ENCODE measurements around the gene INSYN1. TPM values are rescaled to one million over a fixed set of nuclear protein-coding genes. Genes with fewer than 3 reads are reported as not detected.
"Not testable (repeated sequence)": the region's sequence is repeated elsewhere in the genome, so short reads cannot be mapped to it uniquely, and the experiment has no call there.

The INSYN1 gene
- 0.44 and 0.51 TPM in 2 replicates for total RNA-seq (2012; rRNA removed)

DNA sequence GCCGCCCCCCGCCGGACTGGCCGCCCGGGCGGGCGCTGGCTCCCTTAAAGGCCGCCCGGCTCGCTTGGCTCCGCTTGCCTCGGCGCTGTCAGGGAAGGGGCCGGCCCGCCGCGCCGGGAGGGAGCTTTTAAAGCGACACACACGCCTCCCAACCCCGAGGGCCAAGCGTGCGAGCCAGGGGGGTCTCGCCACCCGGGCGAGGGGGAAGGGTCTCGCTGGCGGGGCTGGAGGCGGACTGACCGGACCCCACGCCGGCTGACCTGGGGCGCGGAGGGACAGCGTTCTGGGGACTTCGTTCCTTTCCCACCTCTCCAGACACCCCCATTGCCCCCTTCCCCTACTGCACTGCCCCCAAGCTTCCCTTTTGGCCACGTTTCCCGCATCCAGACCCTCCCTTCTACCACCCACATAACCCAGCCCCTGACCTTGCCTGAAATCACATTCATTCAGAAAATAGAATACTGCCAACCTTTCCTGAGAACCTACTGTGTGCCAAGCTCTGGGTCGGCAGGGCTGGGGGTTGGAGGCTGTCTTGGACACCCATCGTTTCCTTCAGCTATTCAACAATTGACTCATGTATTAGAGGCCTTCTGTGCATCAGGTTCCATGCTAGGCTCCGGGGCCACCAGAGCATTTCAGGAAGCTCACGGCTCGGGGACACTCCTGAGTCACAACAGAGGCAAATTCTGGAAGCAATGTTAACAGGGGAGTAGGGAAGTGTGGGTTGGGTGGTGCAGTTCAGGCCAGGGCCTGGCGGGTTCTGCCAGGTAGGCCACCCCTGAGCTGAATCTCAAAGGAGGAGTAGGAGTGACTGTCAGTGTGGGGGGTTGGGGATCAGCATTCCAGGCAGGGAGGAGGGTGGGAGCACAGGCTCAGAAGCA lies at the start of gene INSYN1:
INSYN1 (minus strand) TSS at position 102 of the 881 bp plus-strand sequence. CDS start 2,221 bp downstream, outside the sequence.
- peaks cover 69% of the 10 kb centered on the region for H3K27me3 ChIP-seq (ENCODE audit: control insufficient read depth, insufficient read depth, low read length)
- H3K9me3 ChIP-seq (replicated peaks; ENCODE audit: low read length), result no peaks in the 10 kb centered on the region
- peak within 1 kb of the TSS; percentile 41 for H3K9ac ChIP-seq (ENCODE audit: low read depth, low read length)
- peak within 1 kb of the TSS; percentile 70 for H3K4me3 ChIP-seq (ENCODE audit: low read length)
- H3K4me1 ChIP-seq (ENCODE audit: control insufficient read depth, insufficient read depth, low read length), result no peaks in the 10 kb centered on the region
- H3K36me3 ChIP-seq (ENCODE audit: insufficient read depth, low read length), result no peaks in the 10 kb centered on the region
- H3K4me2 ChIP-seq (ENCODE audit: low read length), result peak within 1 kb of the TSS; percentile 90

DNA sequence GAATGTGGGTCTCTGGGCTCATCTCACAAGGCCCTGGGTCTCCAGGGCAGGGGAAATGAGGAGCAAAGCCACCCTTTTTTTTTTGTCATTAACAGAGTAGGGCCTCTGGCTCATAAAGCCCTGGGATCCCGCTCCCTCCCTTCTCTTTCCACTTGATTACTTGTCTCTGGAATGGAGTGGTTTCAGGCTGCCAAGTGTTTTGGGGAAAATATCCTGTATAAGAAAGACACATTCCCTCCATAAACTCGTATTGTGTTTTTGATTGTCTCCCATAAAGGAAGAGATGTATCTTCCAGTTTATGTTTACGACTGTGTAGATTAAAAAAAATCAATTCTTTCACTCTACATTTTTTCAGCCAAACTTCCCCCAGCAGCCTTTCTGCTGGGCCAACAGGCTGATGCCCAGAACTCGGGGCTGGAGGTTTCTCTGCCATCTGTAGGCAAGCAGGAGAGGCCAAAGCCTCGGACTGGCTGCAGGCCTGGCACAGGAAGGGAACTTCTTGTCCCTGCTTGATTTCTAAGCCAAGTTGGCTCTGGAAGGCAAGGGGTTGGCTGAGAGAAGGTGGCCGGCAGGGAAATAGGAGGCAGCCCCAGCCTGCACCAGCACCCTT lies 49.4 kb upstream of the INSYN1 start:
- no peak overlapping the region for H3K4me2 ChIP-seq (ENCODE audit: low read length)
- H3K4me3 ChIP-seq (ENCODE audit: low read length), result no peak overlapping the region
- H3K9ac ChIP-seq (ENCODE audit: low read depth, low read length), result no peak overlapping the region
- no peaks in the 10 kb centered on the region for H3K9me3 ChIP-seq (replicated peaks; ENCODE audit: low read length)
- H3K36me3 ChIP-seq (ENCODE audit: insufficient read depth, low read length), result no peaks in the 10 kb centered on the region
- peaks cover 34% of the 10 kb centered on the region for H3K27me3 ChIP-seq (ENCODE audit: control insufficient read depth, insufficient read depth, low read length)
- peaks cover 27% of the 10 kb centered on the region for H3K4me1 ChIP-seq (ENCODE audit: control insufficient read depth, insufficient read depth, low read length)

- peak overlapping the region; percentile 2 for H3K4me3 ChIP-seq (ENCODE audit: low read length)
- H3K4me2 ChIP-seq (ENCODE audit: low read length), result peak overlapping the region; percentile 73
- H3K4me1 ChIP-seq (ENCODE audit: control insufficient read depth, insufficient read depth, low read length), result peaks cover 27% of the 10 kb centered on the region
- peaks cover 30% of the 10 kb centered on the region for H3K27me3 ChIP-seq (ENCODE audit: control insufficient read depth, insufficient read depth, low read length)
- no peaks in the 10 kb centered on the region for H3K9me3 ChIP-seq (replicated peaks; ENCODE audit: low read length)
- H3K9ac ChIP-seq (ENCODE audit: low read depth, low read length), result no peak overlapping the region
- H3K36me3 ChIP-seq (ENCODE audit: insufficient read depth, low read length), result no peaks in the 10 kb centered on the region
Measured at GRCh38 chr15:73800662-73801345, 47.7 kb upstream of the INSYN1 start.

DNA sequence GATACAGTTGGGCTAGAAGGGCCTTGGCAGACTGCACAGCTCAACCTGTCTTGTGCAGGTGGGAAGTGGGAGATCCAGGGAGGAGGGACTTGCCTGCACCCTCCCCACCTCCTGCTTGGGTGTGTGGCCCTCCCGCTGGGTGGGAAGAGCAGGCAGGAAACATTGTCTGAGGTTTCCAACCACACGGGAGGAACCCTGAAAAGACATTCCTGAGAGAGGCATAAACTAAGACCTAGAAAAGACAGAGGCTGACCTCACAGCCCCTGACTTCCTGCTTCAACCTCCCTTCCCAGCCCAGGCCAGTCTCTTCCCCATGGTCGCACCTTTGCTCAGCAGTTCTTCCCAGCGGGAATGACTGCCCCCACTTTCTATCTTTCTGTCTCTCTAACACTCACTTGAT lies 46.3 kb upstream of the INSYN1 start:
- peaks cover 30% of the 10 kb centered on the region for H3K27me3 ChIP-seq (ENCODE audit: control insufficient read depth, insufficient read depth, low read length)
- H3K9ac ChIP-seq (ENCODE audit: low read depth, low read length), result no peak overlapping the region
- H3K4me3 ChIP-seq (ENCODE audit: low read length), result no peak overlapping the region
- H3K4me1 ChIP-seq (ENCODE audit: control insufficient read depth, insufficient read depth, low read length), result peaks cover 27% of the 10 kb centered on the region
- no peak overlapping the region for H3K4me2 ChIP-seq (ENCODE audit: low read length)
- H3K36me3 ChIP-seq (ENCODE audit: insufficient read depth, low read length), result no peaks in the 10 kb centered on the region
- H3K9me3 ChIP-seq (replicated peaks; ENCODE audit: low read length), result no peaks in the 10 kb centered on the region

DNA sequence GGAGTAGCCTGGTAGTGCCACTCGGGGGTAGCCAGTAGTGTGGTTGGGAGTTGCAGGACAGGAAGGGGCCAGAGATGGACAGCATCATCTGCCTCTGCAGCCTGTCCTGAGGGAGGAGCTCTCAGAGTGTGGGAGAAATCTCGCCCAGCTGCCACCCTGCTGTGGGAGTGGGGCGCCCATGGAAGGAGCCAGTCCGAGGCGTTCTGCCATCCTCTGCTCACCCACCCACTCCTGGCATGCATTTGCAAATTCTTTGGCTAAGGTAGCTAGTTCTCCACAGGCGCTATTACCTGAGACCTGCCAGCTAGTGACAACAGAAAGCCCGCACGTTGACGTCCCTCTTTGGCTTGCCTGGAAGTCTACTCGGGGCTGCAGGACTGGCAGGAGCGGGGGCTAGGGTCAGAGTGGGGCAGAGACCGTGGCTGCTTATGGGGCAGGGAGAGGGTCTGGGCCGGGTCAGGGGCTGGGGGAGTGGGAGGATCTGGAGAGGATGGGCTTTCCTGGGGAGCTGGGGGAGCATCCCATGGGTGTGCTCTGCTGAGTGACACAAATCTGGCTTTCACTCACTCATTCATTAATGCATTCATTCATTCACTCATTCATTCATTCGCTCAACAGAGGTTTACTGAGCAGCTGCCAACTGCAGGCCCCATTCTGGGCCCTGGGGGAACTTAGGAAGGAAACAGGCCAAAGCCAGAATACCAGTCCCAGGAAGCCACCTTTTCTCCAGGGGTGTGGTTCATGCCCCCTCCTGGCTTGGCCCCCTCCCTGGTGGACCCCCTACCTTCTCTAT lies 44.4 kb upstream of the INSYN1 start:
- H3K4me3 ChIP-seq (ENCODE audit: low read length), result no peak overlapping the region
- peaks cover 24% of the 10 kb centered on the region for H3K27me3 ChIP-seq (ENCODE audit: control insufficient read depth, insufficient read depth, low read length)
- H3K9ac ChIP-seq (ENCODE audit: low read depth, low read length), result no peak overlapping the region
- H3K4me2 ChIP-seq (ENCODE audit: low read length), result no peak overlapping the region
- H3K4me1 ChIP-seq (ENCODE audit: control insufficient read depth, insufficient read depth, low read length), result peaks cover 27% of the 10 kb centered on the region
- no peaks in the 10 kb centered on the region for H3K9me3 ChIP-seq (replicated peaks; ENCODE audit: low read length)
- H3K36me3 ChIP-seq (ENCODE audit: insufficient read depth, low read length), result no peaks in the 10 kb centered on the region

DNA sequence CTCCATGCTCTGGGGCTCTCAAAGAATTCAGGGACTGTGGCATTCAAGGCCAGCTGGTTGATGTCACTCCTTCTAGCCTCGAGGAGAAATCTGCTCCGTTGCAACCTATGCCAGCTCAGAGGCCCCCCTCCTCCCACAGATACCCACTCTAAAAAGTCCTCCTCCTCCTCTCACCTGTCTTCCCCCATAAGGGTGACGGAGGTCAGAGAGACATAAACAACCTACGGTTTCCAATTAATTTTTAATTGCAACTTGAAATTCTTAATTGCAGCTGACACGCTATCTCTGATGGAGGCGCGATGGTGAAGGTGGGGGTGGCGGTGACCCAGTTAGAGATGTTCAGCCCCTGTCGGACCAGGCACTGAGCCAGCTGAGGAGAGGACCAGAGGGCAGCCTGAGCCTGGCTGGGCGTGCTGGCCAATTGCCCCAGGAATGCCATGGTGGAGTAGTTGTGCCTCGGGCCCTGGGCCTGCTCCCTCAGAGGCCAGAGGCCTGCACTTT lies 43.2 kb upstream of the INSYN1 start:
- H3K27me3 ChIP-seq (ENCODE audit: control insufficient read depth, insufficient read depth, low read length), result peaks cover 32% of the 10 kb centered on the region
- no peak overlapping the region for H3K4me3 ChIP-seq (ENCODE audit: low read length)
- H3K9ac ChIP-seq (ENCODE audit: low read depth, low read length), result no peak overlapping the region
- H3K4me2 ChIP-seq (ENCODE audit: low read length), result no peak overlapping the region
- no peaks in the 10 kb centered on the region for H3K36me3 ChIP-seq (ENCODE audit: insufficient read depth, low read length)
- H3K9me3 ChIP-seq (replicated peaks; ENCODE audit: low read length), result no peaks in the 10 kb centered on the region
- peaks cover 24% of the 10 kb centered on the region for H3K4me1 ChIP-seq (ENCODE audit: control insufficient read depth, insufficient read depth, low read length)

DNA sequence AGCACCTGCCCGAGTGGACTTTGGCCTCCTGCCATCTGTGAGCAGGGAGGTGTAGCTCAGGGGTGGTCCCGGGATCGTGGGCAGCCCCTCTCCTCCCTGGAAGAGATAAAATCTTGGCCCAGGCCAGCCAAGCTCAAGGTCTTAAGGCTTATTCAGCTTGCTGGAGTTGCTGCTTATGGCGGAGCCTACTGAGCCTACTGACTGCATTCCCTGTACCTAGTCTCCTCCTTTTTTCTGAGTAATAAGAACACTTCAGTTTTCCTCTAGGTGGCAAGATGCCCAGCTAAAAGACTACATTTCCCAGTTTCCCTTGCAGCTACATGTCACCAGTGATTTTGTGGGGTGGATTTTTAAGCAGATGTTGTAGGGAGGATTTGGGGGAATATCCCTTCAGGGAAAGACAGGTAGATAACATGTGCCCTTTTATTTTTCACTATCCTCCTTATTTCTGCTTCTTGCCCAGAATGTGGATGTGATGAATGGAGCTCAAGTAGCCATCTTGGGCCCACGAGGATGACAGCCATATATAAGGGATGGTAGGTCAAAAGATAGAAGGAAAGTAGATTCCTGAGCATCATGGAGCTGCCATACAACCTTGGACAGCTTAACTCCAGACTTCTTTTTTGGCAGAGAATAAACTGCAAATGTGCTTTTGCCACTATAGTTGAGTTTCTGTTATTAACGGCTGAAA lies 41.4 kb upstream of the INSYN1 start:
- Histone ChIP-seq H3K4me2 (ENCODE audit: low read length) (no peak overlapping the region), H3K27me3 (ENCODE audit: control insufficient read depth, insufficient read depth, low read length) (peaks cover 49% of the 10 kb centered on the region), H3K9ac (ENCODE audit: low read depth, low read length) (no peak overlapping the region), H3K36me3 (ENCODE audit: insufficient read depth, low read length) (no peaks in the 10 kb centered on the region), H3K9me3 (replicated peaks; ENCODE audit: low read length) (no peaks in the 10 kb centered on the region), H3K4me1 (ENCODE audit: control insufficient read depth, insufficient read depth, low read length) (peaks cover 6% of the 10 kb centered on the region), H3K4me3 (ENCODE audit: low read length) (no peak overlapping the region)

GRCh38 chr15:73792899-73793541 lies 39.9 kb upstream of the INSYN1 start:
- H3K9me3 ChIP-seq (replicated peaks; ENCODE audit: low read length); H3K4me1 ChIP-seq (ENCODE audit: control insufficient read depth, insufficient read depth, low read length); H3K4me3 ChIP-seq (ENCODE audit: low read length); H3K4me2 ChIP-seq (ENCODE audit: low read length); H3K36me3 ChIP-seq (ENCODE audit: insufficient read depth, low read length); H3K9ac ChIP-seq (ENCODE audit: low read depth, low read length): not testable (repeated sequence)
- H3K27me3 ChIP-seq (ENCODE audit: control insufficient read depth, insufficient read depth, low read length), result peaks cover 59% of the 10 kb centered on the region

DNA sequence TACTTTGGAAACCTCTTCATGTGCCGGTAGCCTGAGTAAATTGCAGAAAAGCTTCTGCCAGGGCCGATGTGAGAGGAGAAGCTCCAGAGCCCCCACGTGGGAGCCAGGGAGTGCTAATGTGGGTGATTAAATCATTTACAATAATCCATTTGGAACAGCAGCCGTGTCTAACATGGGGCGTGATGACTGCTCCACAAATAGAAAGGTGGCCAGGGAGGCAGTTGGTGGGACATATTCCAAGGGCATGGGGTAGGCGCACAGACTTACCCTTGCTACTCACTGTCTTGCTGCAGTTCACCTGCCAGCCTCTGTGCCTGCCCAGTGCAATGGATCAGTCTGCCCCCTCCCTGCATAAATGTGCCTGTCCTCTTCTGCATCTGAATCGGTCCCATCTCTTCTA lies 39.3 kb upstream of the INSYN1 start:
- Histone ChIP-seq H3K4me1 (ENCODE audit: control insufficient read depth, insufficient read depth, low read length) (no peaks in the 10 kb centered on the region), H3K9ac (ENCODE audit: low read depth, low read length) (no peak overlapping the region), H3K27me3 (ENCODE audit: control insufficient read depth, insufficient read depth, low read length) (peaks cover 59% of the 10 kb centered on the region), H3K4me3 (ENCODE audit: low read length) (no peak overlapping the region), H3K36me3 (ENCODE audit: insufficient read depth, low read length) (no peaks in the 10 kb centered on the region), H3K4me2 (ENCODE audit: low read length) (no peak overlapping the region), H3K9me3 (replicated peaks; ENCODE audit: low read length) (no peaks in the 10 kb centered on the region)

- peaks cover 49% of the 10 kb centered on the region for H3K27me3 ChIP-seq (ENCODE audit: control insufficient read depth, insufficient read depth, low read length)
- H3K4me1 ChIP-seq (ENCODE audit: control insufficient read depth, insufficient read depth, low read length), result no peaks in the 10 kb centered on the region
- no peaks in the 10 kb centered on the region for H3K9me3 ChIP-seq (replicated peaks; ENCODE audit: low read length)
- H3K4me2 ChIP-seq (ENCODE audit: low read length), result no peak overlapping the region
- H3K4me3 ChIP-seq (ENCODE audit: low read length), result no peak overlapping the region
- no peaks in the 10 kb centered on the region for H3K36me3 ChIP-seq (ENCODE audit: insufficient read depth, low read length)
- H3K9ac ChIP-seq (ENCODE audit: low read depth, low read length), result no peak overlapping the region
Measured at GRCh38 chr15:73789521-73790240, 36.5 kb upstream of the INSYN1 start.
